Osteoblast (primary cell): Measurements from ENCODE around the gene LUC7L3. TPM values are rescaled to one million over a fixed set of nuclear protein-coding genes. Genes with fewer than 3 reads are reported as not detected.
"Not testable (repeated sequence)": the region's sequence is repeated elsewhere in the genome, so short reads cannot be mapped to it uniquely, and the experiment has no call there.

Source experiments
- DNase-seq: peaks from one replicate; pipeline ENCODE4 v3.0.0; 2011; ENCODE audit warnings: low spot score, mixed read lengths; ENCODE audit not compliant: insufficient read length; ENCODE audit errors: missing footprints
- H2AFZ ChIP-seq: 2 replicates; pipeline ENCODE4 v1.6.0; 2011; ENCODE audit warnings: mild to moderate bottlenecking, low read length
- H3K27ac ChIP-seq: 2 replicates; pipeline ENCODE4 v1.5.1; 2011; ENCODE audit warnings: mild to moderate bottlenecking, low read depth, low read length, moderate library complexity
- H3K27me3 ChIP-seq: 2 replicates; pipeline ENCODE4 v1.6.0; 2012; ENCODE audit warnings: mild to moderate bottlenecking, control low read depth, inconsistent platforms, low read length, moderate library complexity; ENCODE audit not compliant: insufficient read depth
- H3K36me3 ChIP-seq: 2 replicates; pipeline ENCODE4 v1.5.1; 2011; ENCODE audit warnings: mild to moderate bottlenecking, low read length, control low read depth, moderate library complexity; ENCODE audit not compliant: insufficient read depth
- H3K4me1 ChIP-seq: 2 replicates; pipeline ENCODE4 v1.5.1; 2011; ENCODE audit warnings: mild to moderate bottlenecking, low read length, control low read depth, moderate library complexity; ENCODE audit not compliant: insufficient read depth
- H3K4me2 ChIP-seq: 2 replicates; pipeline ENCODE4 v1.6.0; 2011; ENCODE audit warnings: mild to moderate bottlenecking, low read length; ENCODE audit not compliant: insufficient read depth
- H3K4me3 ChIP-seq: fragments of 200-600 bp; sonication (generic); 3 replicates; pipeline ENCODE4 v1.5.1; 2012; ENCODE audit warnings: mild to moderate bottlenecking, low read length, inconsistent platforms; ENCODE audit not compliant: insufficient read depth
- H3K79me2 ChIP-seq: 2 replicates; pipeline ENCODE4 v1.6.0; 2012; ENCODE audit warnings: mild to moderate bottlenecking, low read length, control low read depth, inconsistent platforms; ENCODE audit not compliant: insufficient read depth
- H3K9me3 ChIP-seq: 2 replicates; pipeline ENCODE4 v1.5.1; 2011; ENCODE audit warnings: low read depth, low read length, control low read depth
- H4K20me1 ChIP-seq: 2 replicates; pipeline ENCODE4 v1.6.0; 2012; ENCODE audit warnings: mild to moderate bottlenecking, low read length, control low read depth; ENCODE audit not compliant: insufficient read depth
- total RNA-seq: library from RNA; depleted of rRNA; stranded (reverse); fragments of >200 nt; gene quantifications from 2 replicates; pipeline ENCODE4 v1.2.3, GENCODE V29; 2012
- TF ChIP-seq, protein P1 (sequence below): IDR thresholded peaks from 2 replicates; pipeline ENCODE4 v1.5.1; 2011; ENCODE audit warnings: mild to moderate bottlenecking, low read depth, low read length, moderate library complexity; ENCODE audit errors: extremely low read depth

LUC7L3 gene
- total RNA-seq, 1 donor: 34.7 TPM

DNA sequence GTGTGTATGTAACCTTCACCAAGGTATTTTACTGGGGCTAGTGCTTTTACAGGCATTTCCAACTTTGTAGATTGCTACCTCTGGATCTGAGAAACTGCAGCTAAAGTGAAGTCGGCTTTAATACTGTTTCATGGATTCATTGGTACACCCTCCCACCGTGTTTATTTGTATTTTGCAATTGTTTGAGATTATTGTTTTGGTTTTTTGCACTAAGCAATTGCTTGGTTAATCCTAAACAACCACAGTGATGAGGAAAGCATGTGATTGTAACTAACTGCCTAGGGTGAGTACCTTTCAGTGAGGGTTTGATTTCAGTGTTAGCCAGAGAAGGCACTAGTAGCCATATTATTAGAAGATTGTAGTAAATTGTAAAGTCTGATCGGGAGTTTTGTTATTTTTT, 3.3 kb downstream of the LUC7L3 start:
- H3K9me3 ChIP-seq: no peaks in the 10 kb centered on the region
- peaks cover 74% of the 10 kb centered on the region for H4K20me1 ChIP-seq
- no peaks in the 10 kb centered on the region for H3K36me3 ChIP-seq
- H2AFZ ChIP-seq: no peak overlapping the region
- no peaks in the 10 kb centered on the region for H3K27me3 ChIP-seq
- H3K4me3 ChIP-seq: no peak overlapping the region
- DNase-seq: no peak
- no peak overlapping the region for H3K27ac ChIP-seq
- TF ChIP-seq, protein P1, sequence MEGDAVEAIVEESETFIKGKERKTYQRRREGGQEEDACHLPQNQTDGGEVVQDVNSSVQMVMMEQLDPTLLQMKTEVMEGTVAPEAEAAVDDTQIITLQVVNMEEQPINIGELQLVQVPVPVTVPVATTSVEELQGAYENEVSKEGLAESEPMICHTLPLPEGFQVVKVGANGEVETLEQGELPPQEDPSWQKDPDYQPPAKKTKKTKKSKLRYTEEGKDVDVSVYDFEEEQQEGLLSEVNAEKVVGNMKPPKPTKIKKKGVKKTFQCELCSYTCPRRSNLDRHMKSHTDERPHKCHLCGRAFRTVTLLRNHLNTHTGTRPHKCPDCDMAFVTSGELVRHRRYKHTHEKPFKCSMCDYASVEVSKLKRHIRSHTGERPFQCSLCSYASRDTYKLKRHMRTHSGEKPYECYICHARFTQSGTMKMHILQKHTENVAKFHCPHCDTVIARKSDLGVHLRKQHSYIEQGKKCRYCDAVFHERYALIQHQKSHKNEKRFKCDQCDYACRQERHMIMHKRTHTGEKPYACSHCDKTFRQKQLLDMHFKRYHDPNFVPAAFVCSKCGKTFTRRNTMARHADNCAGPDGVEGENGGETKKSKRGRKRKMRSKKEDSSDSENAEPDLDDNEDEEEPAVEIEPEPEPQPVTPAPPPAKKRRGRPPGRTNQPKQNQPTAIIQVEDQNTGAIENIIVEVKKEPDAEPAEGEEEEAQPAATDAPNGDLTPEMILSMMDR: no peak
- H3K4me2 ChIP-seq: peak overlapping the region; percentile 44
- peaks cover 46% of the 10 kb centered on the region for H3K4me1 ChIP-seq
- H3K79me2 ChIP-seq: peaks cover 84% of the 10 kb centered on the region

DNA sequence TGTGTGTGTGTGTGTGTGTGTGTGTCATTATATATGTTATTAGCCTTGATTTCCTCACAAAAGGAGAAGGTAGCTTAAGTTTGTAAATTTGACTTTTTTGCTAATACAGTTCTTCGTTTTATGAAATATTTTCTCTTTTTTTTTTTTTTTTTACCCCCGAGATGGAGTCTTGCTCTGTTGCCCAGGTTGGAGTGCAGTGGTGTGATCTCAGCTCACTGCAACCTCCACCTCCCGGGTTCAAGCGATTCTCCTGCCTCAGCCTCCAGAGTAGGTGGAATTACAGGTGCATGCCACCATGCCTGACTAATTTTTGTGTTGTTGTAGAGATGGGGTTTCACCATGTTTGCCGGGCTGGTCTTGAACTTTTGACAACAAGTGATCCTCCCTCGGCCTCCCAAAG, 5.2 kb downstream of the LUC7L3 start:
- H3K27ac ChIP-seq, DNase-seq, H3K4me2 ChIP-seq, H2AFZ ChIP-seq, H3K9me3 ChIP-seq, H3K27me3 ChIP-seq, H3K4me3 ChIP-seq, H3K36me3 ChIP-seq: not testable (repeated sequence)
- Histone ChIP-seq H3K79me2 (peaks cover 100% of the 10 kb centered on the region), H4K20me1 (peaks cover 87% of the 10 kb centered on the region), H3K4me1 (peaks cover 43% of the 10 kb centered on the region)

GRCh38 chr17:50725769-50726655, 6.6 kb downstream of the LUC7L3 start:
- Histone ChIP-seq H3K36me3 (no peaks in the 10 kb centered on the region), H3K4me3 (no peak overlapping the region), H3K27me3 (no peaks in the 10 kb centered on the region), H3K79me2 (peaks cover 99% of the 10 kb centered on the region), H3K4me2 (no peak overlapping the region), H3K4me1 (peaks cover 44% of the 10 kb centered on the region), H4K20me1 (peaks cover 78% of the 10 kb centered on the region), H3K27ac (no peak overlapping the region), H2AFZ (no peak overlapping the region), H3K9me3 (no peaks in the 10 kb centered on the region)
- no peak for DNase-seq
- TF ChIP-seq, protein P1: no peak

DNA sequence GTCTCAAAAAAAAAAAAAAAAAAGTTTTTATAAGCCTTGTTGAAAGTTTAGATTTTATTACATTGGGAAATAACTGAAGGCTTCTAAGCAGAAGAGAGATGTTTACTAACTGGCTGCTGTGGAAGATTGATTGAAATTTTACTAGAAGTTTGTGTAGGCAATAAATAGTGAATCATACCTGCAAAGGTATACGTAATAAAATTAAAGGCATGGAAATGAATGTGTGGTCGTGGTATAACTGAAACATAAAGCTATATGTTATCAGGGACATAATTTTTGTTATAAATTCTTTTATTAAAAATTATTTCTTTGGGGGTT, 8.7 kb downstream of the LUC7L3 start:
- Histone ChIP-seq H3K4me1 (peaks cover 26% of the 10 kb centered on the region), H3K9me3 (no peaks in the 10 kb centered on the region), H4K20me1 (peaks cover 75% of the 10 kb centered on the region), H3K4me2 (no peak overlapping the region), H3K79me2 (peaks cover 99% of the 10 kb centered on the region), H3K4me3 (no peak overlapping the region), H3K36me3 (no peaks in the 10 kb centered on the region), H2AFZ (no peak overlapping the region), H3K27me3 (no peaks in the 10 kb centered on the region), H3K27ac (no peak overlapping the region)
- TF ChIP-seq, protein P1: no peak
- no peak for DNase-seq
